Right atrium auricular region (tissue), 2 donors: Measurements from ENCODE around the gene PHLDA1. TPM values are rescaled to one million over a fixed set of nuclear protein-coding genes. Genes with fewer than 3 reads are reported as not detected.

Source experiments
- DNase-seq: peaks from one replicate; pipeline ENCODE4 v3.0.0-alpha.2; 2019; ENCODE audit warnings: low spot score
- H3K27ac ChIP-seq, 2 donors: fragments of 200-600 bp; sonication (generic); 1 replicate in 1 of 2; 2 replicates in 1 of 2; pipeline ENCODE4 v1.5.1; 2016 to 2019
- H3K27me3 ChIP-seq, 2 donors: fragments of 200-600 bp; sonication (generic); one replicate each; pipeline versions ENCODE4 v1.5.1 to v1.6.0; 2017 to 2019
- H3K36me3 ChIP-seq: fragments of 200-600 bp; sonication (generic); one replicate; pipeline ENCODE4 v1.5.1; 2016
- H3K4me1 ChIP-seq, 2 donors: fragments of 200-600 bp; sonication (generic); one replicate each; pipeline versions ENCODE4 v1.5.1 to v1.6.0; 2017 to 2019
- H3K4me3 ChIP-seq, 2 donors: fragments of 200-600 bp; sonication (generic); 1 replicate in 1 of 2; 2 replicates in 1 of 2; pipeline ENCODE4 v1.5.1; 2017 to 2019; ENCODE audit warnings: mild to moderate bottlenecking in 1 of 2, moderate library complexity in 1 of 2
- H3K9me3 ChIP-seq, 2 donors: fragments of 200-600 bp; sonication (generic); one replicate each; pipeline ENCODE4 v1.5.1; 2019
- total RNA-seq, 2 donors: library from RNA; depleted of rRNA; stranded (reverse); fragments of >200 nt; gene quantifications; one replicate each; pipeline ENCODE4 v1.1.0, GENCODE V29; 2016
- TF ChIP-seq, protein P1 (sequence below), 2 donors: fragments of 200-600 bp; sonication (generic); IDR thresholded peaks; one replicate each; pipeline ENCODE4 v1.5.1; 2019; ENCODE audit warnings: antibody characterized with exemption in 2 of 2

PHLDA1 gene
- total RNA-seq, 2 donors from 2014 or later, result 6.7 to 22.2 TPM

DNA sequence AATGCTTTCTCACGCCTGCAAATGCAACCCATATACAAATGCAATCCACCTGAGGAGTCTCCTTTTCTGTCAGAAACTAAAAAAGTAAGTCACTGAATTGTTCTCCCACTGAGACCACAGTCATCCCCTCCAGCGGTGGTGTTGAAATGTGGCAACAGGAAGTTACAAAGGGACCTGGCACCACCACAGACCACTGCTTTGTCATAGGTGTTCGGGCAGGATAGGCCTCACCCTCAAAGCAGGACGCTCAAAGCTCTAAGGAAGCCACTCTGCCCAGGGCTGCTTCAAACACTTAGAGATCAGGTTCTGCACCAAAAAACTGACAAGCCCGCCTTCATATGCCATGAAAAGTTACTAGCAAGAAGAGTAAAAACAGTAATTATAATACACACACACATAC, 11.3 kb downstream of the PHLDA1 start:
- H3K9me3 ChIP-seq, result no peaks in the 10 kb centered on the region
- H3K27ac ChIP-seq, result peak overlapping the region in 1 of 2 donors; percentile 44
- no peaks in the 10 kb centered on the region for H3K27me3 ChIP-seq
- H3K4me3 ChIP-seq, result no peak overlapping the region
- H3K4me1 ChIP-seq, result peaks cover 0 to 10% of the 10 kb centered on the region in 2 donors
- DNase-seq, result no peak
- no peaks in the 10 kb centered on the region for H3K36me3 ChIP-seq
- TF ChIP-seq, protein P1, sequence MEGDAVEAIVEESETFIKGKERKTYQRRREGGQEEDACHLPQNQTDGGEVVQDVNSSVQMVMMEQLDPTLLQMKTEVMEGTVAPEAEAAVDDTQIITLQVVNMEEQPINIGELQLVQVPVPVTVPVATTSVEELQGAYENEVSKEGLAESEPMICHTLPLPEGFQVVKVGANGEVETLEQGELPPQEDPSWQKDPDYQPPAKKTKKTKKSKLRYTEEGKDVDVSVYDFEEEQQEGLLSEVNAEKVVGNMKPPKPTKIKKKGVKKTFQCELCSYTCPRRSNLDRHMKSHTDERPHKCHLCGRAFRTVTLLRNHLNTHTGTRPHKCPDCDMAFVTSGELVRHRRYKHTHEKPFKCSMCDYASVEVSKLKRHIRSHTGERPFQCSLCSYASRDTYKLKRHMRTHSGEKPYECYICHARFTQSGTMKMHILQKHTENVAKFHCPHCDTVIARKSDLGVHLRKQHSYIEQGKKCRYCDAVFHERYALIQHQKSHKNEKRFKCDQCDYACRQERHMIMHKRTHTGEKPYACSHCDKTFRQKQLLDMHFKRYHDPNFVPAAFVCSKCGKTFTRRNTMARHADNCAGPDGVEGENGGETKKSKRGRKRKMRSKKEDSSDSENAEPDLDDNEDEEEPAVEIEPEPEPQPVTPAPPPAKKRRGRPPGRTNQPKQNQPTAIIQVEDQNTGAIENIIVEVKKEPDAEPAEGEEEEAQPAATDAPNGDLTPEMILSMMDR (IDR thresholded peaks at IDR 0.05), result no peak

DNA sequence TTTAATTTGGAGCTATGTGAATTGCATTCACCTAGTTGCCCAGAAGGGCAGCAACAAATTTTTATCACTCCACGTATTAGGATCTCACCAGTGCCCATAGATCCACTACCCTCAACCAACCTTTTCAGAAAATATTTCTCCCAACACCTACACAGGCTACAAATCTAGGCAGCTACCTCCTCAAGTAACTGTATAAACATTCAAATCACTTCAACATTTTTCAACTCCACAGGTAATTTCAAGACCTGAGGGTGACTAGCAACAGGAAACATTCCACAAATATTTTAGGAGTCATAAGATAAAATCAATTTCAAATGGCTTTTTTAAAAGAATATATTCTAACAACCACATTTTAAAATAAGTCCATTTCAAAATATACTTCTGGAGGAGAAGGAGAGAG, 12.9 kb downstream of the PHLDA1 start:
- TF ChIP-seq, protein P1 (IDR thresholded peaks at IDR 0.05), result no peak
- Histone ChIP-seq H3K4me3 (no peak overlapping the region), H3K9me3 (no peaks in the 10 kb centered on the region), H3K36me3 (no peaks in the 10 kb centered on the region), H3K4me1 (peaks cover 0 to 10% of the 10 kb centered on the region in 2 donors), H3K27ac (no peak overlapping the region), H3K27me3 (no peaks in the 10 kb centered on the region)
- no peak for DNase-seq

GRCh38 chr12:76018111-76018510, 13.5 kb downstream of the PHLDA1 start:
- Histone ChIP-seq H3K4me1 (peaks cover 0 to 10% of the 10 kb centered on the region in 2 donors), H3K9me3 (no peaks in the 10 kb centered on the region), H3K36me3 (no peaks in the 10 kb centered on the region), H3K4me3 (no peak overlapping the region), H3K27ac (peak overlapping the region in 1 of 2 donors; percentile 56), H3K27me3 (no peaks in the 10 kb centered on the region)
- TF ChIP-seq, protein P1 (IDR thresholded peaks at IDR 0.05), result no peak
- DNase-seq, result no peak

DNA sequence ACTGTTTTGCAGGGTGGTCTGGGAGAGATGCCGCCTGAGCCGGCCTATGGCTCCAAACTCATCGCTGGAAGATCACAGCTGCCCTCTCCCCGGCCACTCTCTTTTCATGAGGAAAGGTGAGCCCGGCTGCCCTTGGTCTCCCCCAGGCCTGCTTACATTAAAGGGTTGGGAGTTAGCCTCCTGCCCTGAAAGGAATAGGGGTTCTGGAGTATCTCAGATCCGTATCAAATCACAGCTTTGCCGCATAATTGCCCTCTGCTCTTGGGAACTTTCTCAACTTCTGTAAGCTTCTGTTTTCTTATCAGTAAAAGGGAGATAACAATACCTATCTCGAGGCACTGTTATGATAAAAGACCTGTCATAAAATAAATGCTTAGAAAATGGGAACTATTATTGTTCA, 17.6 kb downstream of the PHLDA1 start:
- TF ChIP-seq, protein P1 (IDR thresholded peaks at IDR 0.05), result no peak

DNA sequence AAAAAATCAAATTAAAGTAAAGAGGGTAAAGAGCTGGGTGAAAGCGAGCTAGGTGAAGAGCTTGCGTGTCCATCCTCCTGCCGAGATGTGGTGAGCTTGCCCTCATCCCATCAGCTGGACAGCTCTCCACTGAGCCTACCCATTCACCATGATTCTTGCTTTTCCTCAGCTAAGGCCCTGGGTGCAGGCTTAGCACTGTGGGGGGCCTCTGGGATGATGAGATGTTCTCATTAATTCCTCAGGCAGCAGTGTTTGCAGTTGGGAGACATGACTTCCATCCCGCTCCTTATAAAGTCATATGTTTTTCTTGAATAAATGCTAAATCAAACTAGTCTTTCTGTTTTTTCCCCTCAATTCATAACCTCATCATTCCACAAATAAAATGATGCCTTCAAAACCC, 18.0 kb downstream of the PHLDA1 start:
- TF ChIP-seq, protein P1 (IDR thresholded peaks at IDR 0.05), result no peak
- no peak overlapping the region for H3K27ac ChIP-seq
- H3K27me3 ChIP-seq, result no peaks in the 10 kb centered on the region
- no peaks in the 10 kb centered on the region for H3K36me3 ChIP-seq
- peaks cover 0 to 8% of the 10 kb centered on the region in 2 donors for H3K4me1 ChIP-seq
- no peak for DNase-seq
- no peak overlapping the region for H3K4me3 ChIP-seq
- no peaks in the 10 kb centered on the region for H3K9me3 ChIP-seq

More for the DNA sequence above, 17.6 kb downstream of the PHLDA1 start:
- H3K27ac ChIP-seq, result no peak overlapping the region
- no peak overlapping the region for H3K4me3 ChIP-seq
- H3K4me1 ChIP-seq, result peaks cover 0 to 10% of the 10 kb centered on the region in 2 donors
- no peaks in the 10 kb centered on the region for H3K9me3 ChIP-seq
- H3K36me3 ChIP-seq, result no peaks in the 10 kb centered on the region
- DNase-seq, result no peak
- no peaks in the 10 kb centered on the region for H3K27me3 ChIP-seq

DNA sequence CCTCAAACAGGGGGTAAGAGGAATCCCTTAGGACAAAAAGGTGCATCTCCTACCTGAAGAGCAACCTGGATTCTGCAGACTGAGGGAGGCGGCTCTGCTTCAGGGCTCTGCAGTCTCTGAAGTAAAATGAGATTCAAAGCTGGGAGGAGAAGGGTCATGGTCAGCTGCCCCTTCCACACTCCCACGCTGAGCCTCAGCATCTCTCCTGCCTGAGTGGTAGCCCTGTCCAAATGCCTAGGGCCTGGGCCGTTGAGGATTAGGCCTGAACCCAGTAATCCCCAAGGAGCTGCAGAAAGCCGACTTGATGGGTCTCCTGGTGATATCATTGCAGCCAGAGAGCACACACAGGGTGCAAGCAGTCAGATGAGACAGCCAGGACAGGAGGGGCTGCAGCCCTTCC, 18.9 kb downstream of the PHLDA1 start:
- no peaks in the 10 kb centered on the region for H3K27me3 ChIP-seq
- peaks cover 0 to 1% of the 10 kb centered on the region in 2 donors for H3K4me1 ChIP-seq
- H3K9me3 ChIP-seq, result no peaks in the 10 kb centered on the region
- no peaks in the 10 kb centered on the region for H3K36me3 ChIP-seq
- no peak overlapping the region for H3K4me3 ChIP-seq
- TF ChIP-seq, protein P1 (IDR thresholded peaks at IDR 0.05), result no peak
- H3K27ac ChIP-seq, result no peak overlapping the region
- DNase-seq, result no peak
